T-helper 22 cell (primary cell): ENCODE results near the gene OXT.

Source experiments
- DNase-seq: peaks from one replicate; pipeline ENCODE4 v3.0.0-alpha.2; 2020; ENCODE audit warnings: low read depth

Gene OXT

DNA sequence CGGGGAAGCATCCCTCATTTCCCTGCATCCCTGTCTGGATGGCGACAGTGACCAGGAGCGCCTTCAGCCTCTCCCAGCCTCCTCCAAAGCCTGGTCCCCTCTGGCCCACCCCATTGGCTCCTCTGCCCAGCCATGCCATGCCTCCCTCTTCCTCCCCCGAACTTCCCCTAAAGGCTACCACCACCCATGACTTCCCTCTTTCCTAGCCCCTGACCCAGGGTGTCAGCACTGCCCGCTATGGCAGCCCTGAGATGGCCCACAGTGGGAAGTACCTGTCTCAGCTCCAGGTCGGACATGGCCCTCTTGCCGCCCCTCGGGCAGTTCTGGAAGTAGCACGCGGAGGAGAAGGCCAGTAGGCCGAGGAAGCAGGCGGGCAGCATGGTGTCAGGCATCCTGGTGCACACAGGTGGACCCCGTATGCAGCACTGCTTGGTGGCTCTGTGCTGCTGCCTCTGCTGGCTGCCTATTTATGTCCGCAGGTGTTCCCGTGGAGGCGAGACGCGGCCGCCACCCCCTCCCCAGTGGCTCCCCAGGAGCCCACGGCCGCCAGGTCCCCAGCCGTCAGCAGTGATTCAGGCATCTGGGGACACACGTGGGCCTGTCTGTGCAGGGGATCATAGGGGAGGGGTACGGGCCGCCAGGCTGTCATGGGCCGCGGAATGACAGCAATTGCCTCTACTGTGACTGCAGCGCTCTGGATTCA lies 13.0 kb downstream of the OXT start, which contains the start of gene AVP:
AVP (minus strand) TSS at position 442 of the 703 bp plus-strand sequence; CDS start at position 392, 50 bp downstream.
- no peak for DNase-seq

DNA sequence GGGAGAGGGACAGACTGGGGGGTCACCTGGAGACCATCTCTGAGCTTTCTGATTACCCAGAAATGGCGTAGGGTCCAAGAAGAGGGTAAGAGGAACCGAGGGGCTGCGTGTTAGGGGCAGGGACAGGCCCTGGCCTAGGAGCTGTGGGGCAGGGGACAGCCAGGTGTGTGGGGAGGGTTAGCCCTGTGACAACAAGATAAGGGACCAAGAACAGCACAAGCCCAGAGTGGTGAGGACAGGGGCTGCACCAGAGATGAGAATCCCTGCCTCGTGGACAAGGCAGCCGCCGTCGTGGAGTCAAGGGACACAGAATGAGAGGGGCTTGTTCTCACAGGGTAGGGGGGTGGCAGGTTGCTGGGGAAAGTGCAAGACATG lies 13.6 kb downstream of the OXT start:
- DNase-seq = no peak

- no peak for DNase-seq
These were observed 14.2 kb downstream of the OXT start for GRCh38 chr20:3085571-3086072.

DNA sequence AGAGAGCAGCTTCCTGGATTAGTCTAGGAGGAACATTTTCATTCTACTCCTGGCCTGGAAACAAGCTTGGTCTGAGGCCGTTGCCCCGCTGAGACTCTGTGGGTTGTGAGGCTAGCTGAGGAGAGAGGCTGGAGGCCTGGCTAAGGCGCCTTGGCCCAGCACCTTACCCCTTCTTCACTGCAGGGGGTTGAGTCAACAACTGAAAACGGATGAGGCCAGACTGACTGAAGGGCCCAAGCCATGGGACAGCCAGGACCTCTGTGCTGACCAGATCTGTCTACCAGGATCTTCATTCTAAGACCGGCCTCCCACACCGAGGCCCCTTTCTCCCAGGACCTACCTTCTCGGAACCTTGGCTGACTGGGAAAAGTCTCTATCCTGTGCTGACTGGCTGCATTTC lies 16.6 kb downstream of the OXT start:
- DNase-seq = no peak

DNA sequence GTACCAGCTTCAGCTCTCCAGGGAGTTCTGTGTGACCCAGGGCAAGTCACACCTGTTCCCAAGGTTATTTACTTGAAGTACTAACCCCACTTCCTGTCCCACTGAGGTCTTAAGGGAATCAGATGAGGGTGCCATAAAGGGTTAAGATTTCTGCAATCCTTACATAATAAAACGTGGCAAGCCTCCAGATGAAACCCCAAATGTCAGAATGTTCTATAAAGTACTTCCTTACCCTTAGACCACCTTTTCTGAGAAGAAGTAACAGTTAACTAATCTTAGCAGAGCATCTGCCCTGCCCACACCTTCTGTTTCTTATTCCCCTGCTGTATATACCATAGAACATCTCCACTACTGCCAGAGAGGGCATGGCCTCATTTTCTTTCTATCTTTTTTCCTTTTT lies 19.1 kb downstream of the OXT start:
- DNase-seq = no peak

- no peak for DNase-seq
These were observed 21.4 kb downstream of the OXT start for GRCh38 chr20:3092611-3093379.

DNA sequence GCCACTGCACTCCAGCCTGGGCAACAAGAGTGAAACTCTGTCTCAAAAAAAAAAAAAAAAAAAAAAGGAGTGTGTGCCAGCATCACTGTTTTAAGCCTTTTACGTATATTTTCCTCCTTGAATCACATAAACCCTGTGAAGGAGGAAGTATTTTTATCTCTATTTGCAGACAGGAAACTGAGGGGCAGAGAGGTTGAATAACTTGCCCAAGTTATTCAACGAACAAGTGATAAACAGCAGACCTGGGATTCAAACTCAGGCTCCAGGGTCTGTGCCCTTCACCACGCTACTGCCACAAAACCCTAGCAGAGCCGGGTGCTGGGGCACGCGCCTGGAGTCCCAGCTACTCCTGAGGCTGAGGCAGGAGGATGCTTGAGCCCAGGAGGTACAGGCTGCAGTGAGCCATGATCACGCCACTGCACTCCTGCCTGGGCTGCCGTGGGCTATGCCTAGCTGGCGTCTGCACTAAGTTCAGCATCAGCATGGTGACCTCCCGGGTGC lies 22.5 kb downstream of the OXT start:
- DNase-seq = no peak

- no peak for DNase-seq
These were observed 23.6 kb downstream of the OXT start for GRCh38 chr20:3094848-3095629.

DNA sequence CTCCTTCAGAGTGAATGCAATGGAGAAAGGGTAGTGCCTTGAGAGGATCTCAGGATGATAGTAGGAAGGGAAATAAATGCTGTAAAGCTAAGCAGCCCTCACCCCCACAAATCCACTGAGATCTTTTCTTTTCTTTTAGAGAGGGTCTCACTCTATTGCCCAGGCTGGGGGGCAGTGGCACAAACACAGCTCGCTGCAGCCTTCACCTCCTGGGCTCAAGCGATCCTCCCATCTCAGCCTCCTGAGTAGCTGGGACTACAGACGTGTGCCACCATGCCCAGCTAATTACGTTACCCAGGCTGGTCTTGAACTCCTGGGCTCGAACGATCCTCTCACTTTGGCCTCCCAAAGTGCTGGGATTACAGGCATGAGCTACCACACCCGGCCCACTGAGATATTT lies 29.1 kb downstream of the OXT start:
- DNase-seq = no peak

GRCh38 chr20:3101251-3101650 lies 29.8 kb downstream of the OXT start:
- DNase-seq = no peak

GRCh38 chr20:3101737-3102574 lies 30.5 kb downstream of the OXT start:
- no peak for DNase-seq

DNA sequence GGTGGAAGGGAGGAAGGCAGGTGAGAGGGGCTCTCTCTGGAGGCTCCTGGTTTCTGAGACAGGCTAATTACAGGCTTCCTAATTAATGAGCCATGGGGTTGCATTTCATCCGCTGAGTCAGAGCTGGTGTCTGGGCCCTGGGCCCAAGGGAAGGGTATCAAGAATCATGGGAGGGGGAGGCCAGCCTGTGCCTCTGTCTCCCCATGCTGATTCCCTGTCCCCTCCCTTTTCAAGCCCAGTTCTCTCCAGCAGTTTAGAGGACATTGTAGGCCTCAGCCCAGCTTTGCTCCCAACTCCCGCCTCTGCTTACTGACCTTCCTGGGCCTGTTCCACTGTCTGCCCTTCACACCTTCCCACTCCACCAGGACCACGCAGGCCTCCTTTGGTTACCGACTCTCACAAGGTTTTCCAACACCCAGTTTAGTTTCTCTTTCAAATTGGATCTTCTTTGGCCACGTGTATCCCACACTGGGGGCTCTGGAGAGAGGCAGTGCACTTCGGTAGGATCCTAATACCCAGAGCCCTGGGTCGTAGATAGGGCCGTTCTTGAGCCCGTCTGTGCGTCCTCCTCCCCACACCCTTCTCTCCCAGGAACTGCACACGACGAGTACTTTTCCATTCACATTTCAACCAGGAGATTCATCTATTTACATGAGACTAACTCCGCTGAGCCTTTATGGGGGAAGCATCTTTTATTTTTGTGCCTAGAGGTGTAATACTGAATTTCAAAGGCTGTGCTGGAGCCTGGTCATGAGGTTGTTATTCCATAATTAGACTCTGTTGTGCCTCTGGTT lies 31.4 kb downstream of the OXT start:
- no peak for DNase-seq

DNA sequence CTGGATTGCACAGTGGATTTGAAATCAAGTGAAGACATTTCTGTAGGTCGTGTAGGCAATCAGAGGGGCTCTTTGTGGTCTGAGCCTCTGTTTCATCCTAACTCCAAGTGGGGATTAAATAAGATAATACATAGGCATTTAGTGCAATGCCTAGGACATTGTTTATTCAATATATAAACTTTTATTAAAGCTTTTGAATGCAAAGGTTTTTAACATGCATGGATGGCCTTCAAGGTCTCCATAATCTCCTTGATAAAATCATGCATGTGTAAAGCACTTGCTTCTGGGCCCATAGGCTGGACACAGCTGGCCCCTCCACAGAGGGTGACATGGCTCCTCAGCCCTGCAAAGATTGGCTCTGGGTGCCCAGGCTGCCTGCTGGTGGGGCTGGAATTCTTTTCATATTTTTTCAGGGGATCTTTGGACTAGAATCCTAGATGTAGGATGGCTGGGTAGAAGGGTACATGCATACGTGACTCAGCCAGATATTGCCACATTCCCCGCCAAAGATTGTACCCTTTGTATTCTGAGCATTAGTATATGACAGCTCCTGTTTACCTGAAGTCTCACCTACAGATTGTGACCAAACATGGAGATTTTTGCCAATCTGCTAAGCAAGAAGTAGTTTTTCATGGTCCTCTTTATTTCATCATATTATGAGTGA lies 32.1 kb downstream of the OXT start:
- no peak for DNase-seq

GRCh38 chr20:3105256-3106137 lies 34.1 kb downstream of the OXT start:
- no peak for DNase-seq

DNA sequence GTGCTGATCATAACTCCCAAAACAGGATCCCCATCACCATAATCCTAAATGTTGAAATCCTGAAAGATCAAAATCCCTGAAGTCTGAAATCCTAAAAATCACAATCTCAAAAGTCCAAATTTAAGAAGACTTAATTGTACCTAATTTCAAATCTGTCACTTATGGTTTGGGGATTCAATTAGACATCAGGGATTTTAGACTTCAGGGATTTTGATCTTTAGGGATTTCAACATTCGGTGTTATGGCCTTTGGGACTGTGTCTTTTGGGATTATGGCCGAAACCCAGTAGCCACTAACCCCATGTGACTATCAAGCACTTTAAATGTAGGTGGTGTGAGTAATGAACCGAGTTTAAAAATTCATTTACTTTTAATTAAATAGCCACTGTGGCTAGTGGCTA lies 34.8 kb downstream of the OXT start:
- no peak for DNase-seq

GRCh38 chr20:3106658-3107463 lies 35.4 kb downstream of the OXT start:
- no peak for DNase-seq

DNA sequence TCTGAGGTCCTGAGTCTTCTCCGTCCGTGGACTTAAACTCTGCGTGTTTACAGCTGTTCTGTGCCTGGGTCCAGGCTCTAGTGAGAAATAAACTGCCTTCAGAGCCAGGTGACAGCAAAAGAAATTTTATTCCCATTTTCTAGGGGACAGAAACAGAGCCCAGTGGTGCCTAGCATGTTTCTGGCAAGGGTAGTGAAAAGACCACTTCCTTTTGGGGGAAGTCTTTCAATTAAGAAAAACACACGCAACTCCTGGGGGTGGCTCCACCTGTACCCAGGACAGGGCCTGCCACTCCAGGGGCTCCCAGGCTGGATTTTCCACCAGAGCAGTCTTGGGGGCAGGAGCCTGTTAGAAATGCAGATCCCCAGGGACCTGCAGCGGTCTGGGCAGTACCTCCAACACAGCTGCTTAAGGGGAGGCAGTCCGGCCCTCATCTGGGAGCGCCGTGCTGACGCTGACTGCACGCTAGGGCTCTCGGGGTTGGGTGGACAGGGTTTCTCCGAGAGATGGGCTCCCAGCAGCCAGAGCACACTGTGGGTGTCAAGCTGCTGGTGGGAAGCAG lies 36.1 kb downstream of the OXT start:
- no peak for DNase-seq
